GM12878 (cell line): ENCODE data around the gene ANKDD1A. TPM values are rescaled to one million over a fixed set of nuclear protein-coding genes. Genes with fewer than 3 reads are reported as not detected.

Experiments
- ATAC-seq: fragments of 200-7000 bp; cut with Tn5 transposase; 3 replicates; pipeline ENCODE4 v1.9.1; 2020; ENCODE audit warnings: mild to moderate bottlenecking, moderate library complexity
- BruUV-seq: library from RNA; stranded (reverse); fragments of 400-500 nt; replicated peaks from 2 replicates; lab custom pipeline; 2021; lab: Mats Ljungman, UMichigan
- CTCF ChIA-PET: fragments of 300-600 bp; sonication (Branson Sonifier 250); formaldehyde crosslinking; extraction: SDS; loops from one replicate; lab custom pipeline; 2021; ENCODE audit warnings: inconsistent platforms; lab: Yijun Ruan, JAX
- POLR2A ChIA-PET: fragments of 350-600 bp; formaldehyde crosslinking; extraction: SDS; loops from one replicate; lab custom pipeline; 2021; ENCODE audit warnings: inconsistent platforms; lab: Charles Lee
- RAD21 ChIA-PET: fragments of 300-600 bp; sonication (Branson Sonifier 250); formaldehyde crosslinking; loops from one replicate; lab custom pipeline; 2023; ENCODE audit warnings: antibody characterized with exemption; ENCODE audit not compliant: unreplicated experiment; lab: Charles Lee
- SMC1A ChIA-PET: fragments of 300-600 bp; sonication (Branson Sonifier 250); formaldehyde crosslinking; loops from one replicate; lab custom pipeline; 2023; ENCODE audit not compliant: unreplicated experiment, uncharacterized antibody; lab: Charles Lee
- DNase-seq: peaks from one replicate; pipeline ENCODE4 v3.0.0-alpha.2; 2011; ENCODE audit warnings: low read depth, low spot score
- FAIRE-seq: peaks from 3 replicates; lab custom pipeline; 2011; peaks lifted over from hg19 to GRCh38; lab: Jason Lieb, UNC
- H2AFZ ChIP-seq: 2 replicates; pipeline ENCODE4 v1.6.0; 2011; ENCODE audit warnings: low read depth, low read length, control low read depth; ENCODE audit not compliant: control insufficient read depth
- H3K27ac ChIP-seq: 2 replicates; pipeline ENCODE4 v1.5.1; 2011; ENCODE audit warnings: control low read depth; ENCODE audit not compliant: control insufficient read depth, insufficient read depth
- H3K27me3 ChIP-seq, 2 experiments: replicated peaks in 1 of 2; 2 replicates each; pipeline versions ENCODE4 v1.6.0 to v1.6.1; 2011; ENCODE audit warnings: low read length in 1 of 2; ENCODE audit not compliant: control insufficient read depth in 2 of 2, insufficient read depth in 2 of 2
- H3K36me3 ChIP-seq, 2 experiments: 2 replicates each; pipeline ENCODE4 v1.5.1; 2011; ENCODE audit warnings: low read length in 1 of 2; ENCODE audit not compliant: control insufficient read depth in 2 of 2, insufficient read depth in 2 of 2
- H3K4me1 ChIP-seq: 2 replicates; pipeline ENCODE4 v1.6.1; 2011; ENCODE audit warnings: mild to moderate bottlenecking, low read length, moderate library complexity, mixed read lengths; ENCODE audit not compliant: control insufficient read depth, insufficient read depth
- H3K4me2 ChIP-seq: 2 replicates; pipeline ENCODE4 v1.6.0; 2011; ENCODE audit warnings: control low read depth; ENCODE audit not compliant: control insufficient read depth, insufficient read depth
- H3K4me3 ChIP-seq: fragments of 200-600 bp; sonication (generic); 2 replicates; pipeline ENCODE4 v1.5.1; 2016
- H3K79me2 ChIP-seq: 2 replicates; pipeline ENCODE4 v1.6.0; 2011; ENCODE audit warnings: low read length; ENCODE audit not compliant: control insufficient read depth, insufficient read depth
- H3K9ac ChIP-seq: 2 replicates; pipeline ENCODE4 v1.8.0; 2011; ENCODE audit warnings: low read length, control low read depth, mixed read lengths; ENCODE audit not compliant: control insufficient read depth, insufficient read depth
- H3K9me3 ChIP-seq: replicated peaks from 3 replicates; pipeline ENCODE4 v1.5.1; 2011; ENCODE audit warnings: mild to moderate bottlenecking, low read length; ENCODE audit not compliant: control insufficient read depth, insufficient read depth
- H4K20me1 ChIP-seq: 2 replicates; pipeline ENCODE4 v1.6.0; 2011; ENCODE audit not compliant: control insufficient read depth, insufficient read depth
- ASH2L ChIP-seq: fragments of 300-600, 200-600 bp; sonication (generic); IDR thresholded peaks from 2 replicates; pipeline ENCODE4 v1.6.1; 2017; ENCODE audit warnings: low read depth, mild to moderate bottlenecking, borderline replicate concordance
- ATF7 ChIP-seq: fragments of 450-650 bp; IDR thresholded peaks from 2 replicates; pipeline ENCODE4 v1.6.1; 2016; ENCODE audit warnings: low read depth, mild to moderate bottlenecking
- BACH1 ChIP-seq: fragments of 450-650 bp; IDR thresholded peaks from 2 replicates; pipeline ENCODE4 v1.6.1; 2017; ENCODE audit warnings: mild to moderate bottlenecking, borderline replicate concordance
- BCL11A ChIP-seq: IDR thresholded peaks from 2 replicates; pipeline ENCODE4 v1.6.1; 2011; ENCODE audit warnings: low read depth, low read length
- BRCA1 ChIP-seq: IDR thresholded peaks from 2 replicates; pipeline ENCODE4 v1.6.1; 2011; ENCODE audit warnings: low read depth, low read length, improper control_type of control experiment
- CBX5 ChIP-seq: sonication (generic); IDR thresholded peaks from 2 replicates; pipeline ENCODE4 v1.6.1; 2016; ENCODE audit warnings: low read depth, moderate library complexity, mild to moderate bottlenecking, inconsistent platforms
- HDGF ChIP-seq: fragments of 450-650 bp; IDR thresholded peaks from 2 replicates; pipeline ENCODE4 v1.6.1; 2016; ENCODE audit warnings: antibody characterized with exemption
- MAX ChIP-seq: IDR thresholded peaks from 2 replicates; pipeline ENCODE4 v1.6.1; 2012; ENCODE audit warnings: low read depth, low read length, improper control_type of control experiment
- MLLT1 ChIP-seq: fragments of 450-650 bp; IDR thresholded peaks from 2 replicates; pipeline ENCODE4 v1.6.1; 2016; ENCODE audit warnings: mild to moderate bottlenecking
- MYB ChIP-seq: fragments of 150-350 bp; IDR thresholded peaks from 2 replicates; pipeline ENCODE4 v1.6.1; 2014; ENCODE audit warnings: mild to moderate bottlenecking, low read depth, low read length, borderline replicate concordance
- NBN ChIP-seq: fragments of 450-650 bp; IDR thresholded peaks from 2 replicates; pipeline ENCODE4 v1.6.1; 2016
- NR2C2 ChIP-seq: IDR thresholded peaks from 2 replicates; pipeline ENCODE4 v1.6.1; 2011; ENCODE audit warnings: borderline replicate concordance, low read depth; ENCODE audit not compliant: control insufficient read depth, insufficient read length
- NR2F1 ChIP-seq: fragments of 450-650 bp; conservative IDR thresholded peaks from 2 replicates; pipeline ENCODE4 v1.6.1; 2017; ENCODE audit warnings: mild to moderate bottlenecking
- PML ChIP-seq: IDR thresholded peaks from 2 replicates; pipeline ENCODE4 v1.6.1; 2012; ENCODE audit warnings: low read length, inconsistent platforms
- POLR2A ChIP-seq: IDR thresholded peaks from 2 replicates; pipeline ENCODE4 v1.6.1; 2011; ENCODE audit warnings: low read depth, mild to moderate bottlenecking, low read length
- SP1 ChIP-seq: IDR thresholded peaks from one replicate; pipeline ENCODE4 v1.6.1; 2011; ENCODE audit warnings: low read depth, low read length
- TCF12 ChIP-seq: IDR thresholded peaks from 2 replicates; pipeline ENCODE4 v1.6.1; 2011; ENCODE audit warnings: low read depth, mild to moderate bottlenecking, low read length
- YBX1 ChIP-seq: fragments of 450-650 bp; IDR thresholded peaks from 2 replicates; pipeline ENCODE4 v1.6.1; 2016; ENCODE audit warnings: antibody characterized with exemption
- ZBTB40 ChIP-seq: fragments of 450-650 bp; IDR thresholded peaks from 2 replicates; pipeline ENCODE4 v1.6.1; 2016; ENCODE audit warnings: mild to moderate bottlenecking, moderate library complexity, borderline replicate concordance
- WGBS: methylation state at CpG from one replicate; pipeline ENCODE4 v1.1.6; 2016; ENCODE audit warnings: low lambda C conversion rate; ENCODE audit not compliant: insufficient replicate concordance, insufficient coverage; ENCODE audit errors: missing lambda C conversion rate; 5-methylcytosine and 5-hydroxymethylcytosine counted together
- in situ Hi-C: fragments of 300-500 bp; cut with MboI; formaldehyde crosslinking; loops from 9 replicates; pipeline ENCODE4 v1.14.3; 2018; ENCODE audit warnings: mixed read lengths
- intact Hi-C: fragments of 100-400 bp; cut with micrococcal nuclease; formaldehyde crosslinking; loops from one replicate; pipeline ENCODE4 v1.14.2; 2022; ENCODE audit not compliant: unreplicated experiment
- polyA plus RNA-seq, 11 experiments: library from polyadenylated mRNA; depleted of rRNA in 4 of 11; unstranded in 6 of 11; stranded (reverse) in 5 of 11; fragments of >200 nt; fragmentation: Nextera tagmentation in 4 of 11; fragmentation: Illumina TruSeq in 1 of 11; extraction: Ambion mirVana in 4 of 11; extraction: Trizol in 1 of 11; gene quantifications; 1 replicate in 1 of 11; 2 replicates in 10 of 11; pipeline versions ENCODE4 v1.2.1 to v1.2.3, GENCODE V29; 2011 to 2016; ENCODE audit warnings: inconsistent platforms in 2 of 11, missing spikeins in 2 of 11, low read depth in 1 of 11
- total RNA-seq, 4 experiments: library from RNA; depleted of rRNA in 3 of 4; stranded (reverse); fragments of >200 nt in 3 of 4; fragmentation: Illumina TruSeq in 1 of 4; extraction: Trizol in 1 of 4; gene quantifications; 2 replicates each; pipeline versions ENCODE4 v1.2.1 to v1.2.3, GENCODE V29; 2013 to 2021

Gene ANKDD1A
- total and polyA plus RNA-seq, 10 of the 15 experiments (the other 5 are each of a cell fraction or from before 2014, with no cell fraction given), result 1.5 to 6.6 (median 4.1) TPM

- peak; percentile 66 for FAIRE-seq
- peak; percentile 83 for DNase-seq
- Histone ChIP-seq H3K27ac (peak overlapping the region; percentile 85), H2AFZ (peak overlapping the region; percentile 40), H4K20me1 (no peaks in the 10 kb centered on the region), H3K79me2 (no peaks in the 10 kb centered on the region), H3K9me3 (no peaks in the 10 kb centered on the region), H3K4me3 (no peak overlapping the region), H3K4me1 (peaks cover 30% of the 10 kb centered on the region), H3K27me3 (no peaks in the 10 kb centered on the region), H3K4me2 (peak overlapping the region; percentile 67), H3K36me3 (no peaks in the 10 kb centered on the region), H3K9ac (peak overlapping the region; percentile 47)
- peak; percentile 83 for ATAC-seq
- intact Hi-C loops (no loop called here), in situ Hi-C loops (loop anchor here (25.0 kb wide), 1 partner anchor 1396 kb away; no protein-coding TSS in a partner anchor)
- ChIA-PET SMC1A (interaction anchor here (0.6 to 5.6 kb wide), 17 partner anchors 10 to 935 kb away, joined by 3 to 118 read pairs (median 4); partner anchors contain the start of gene TRIP4), CTCF (interaction anchor here (0.7 to 5.7 kb wide), 8 partner anchors 8 to 73 kb away, joined by 3 to 72 read pairs (median 6); no protein-coding TSS in a partner anchor), POLR2A (interaction anchor here (0.5 to 5.3 kb wide), 13 partner anchors 10 to 536 kb away, joined by 3 to 136 read pairs (median 5); no protein-coding TSS in a partner anchor), RAD21 (interaction anchor here (1.0 to 5.3 kb wide), 12 partner anchors 8 to 72 kb away, joined by 3 to 128 read pairs (median 6); partner anchors contain the start of gene PIF1)
- 2% methylated on average over 5 of the region's 5 CpGs for WGBS
- BruUV-seq, result TSS peak; percentile 79
- TF ChIP-seq BRCA1, result no peak
- peak; percentile 42; the same call in 1 of the 2 replicates for TF ChIP-seq ATF7
- TF ChIP-seq CBX5, result peak; percentile 28; the same call in 1 of the 2 replicates
- no peak for TF ChIP-seq ZBTB40
- peak; percentile 74; the same call in 1 of the 2 replicates for TF ChIP-seq HDGF
- TF ChIP-seq MLLT1, result peak; percentile 0; the same call in 1 of the 2 replicates
- peak; percentile 88 for TF ChIP-seq NBN
- TF ChIP-seq PML, result no peak
- TF ChIP-seq NR2C2, result no peak
- TF ChIP-seq MYB, result no peak
- TF ChIP-seq MAX, result no peak
- TF ChIP-seq TCF12, result 0 out of 2 replicates have a peak, but pooled peaks have one; percentile 18
- peak; percentile 47; the same call in 1 of the 2 replicates for TF ChIP-seq BACH1
- TF ChIP-seq POLR2A, result peak; percentile 29; the same call in 1 of the 2 replicates
- peak; percentile 80 for TF ChIP-seq NR2F1
- TF ChIP-seq YBX1, result no peak
- peak; percentile 48; the same call in 1 of the 2 replicates for TF ChIP-seq BCL11A
- no peak for TF ChIP-seq SP1
- no peak for TF ChIP-seq ASH2L
Measured at GRCh38 chr15:64883100-64883581, 28.6 kb upstream of the ANKDD1A start.
